ENCODE data around the gene PDZRN4. TPM values are rescaled to one million over a fixed set of nuclear protein-coding genes. Genes with fewer than 3 reads are reported as not detected.

Gene PDZRN4
- total RNA-seq, 1 donor from 2014 or later = not detected

GRCh38 chr12:41325336-41325735 is 137.2 kb downstream of the PDZRN4 start:
- Mint-ChIP-seq H3K36me3 (ENCODE audit: low read depth) (no peaks in the 10 kb centered on the region), H3K4me3 (no peak overlapping the region), H3K27me3 (no peaks in the 10 kb centered on the region), H3K4me1 (no peaks in the 10 kb centered on the region), H3K9me3 (no peaks in the 10 kb centered on the region), H3K27ac (no peak overlapping the region)
- no peak for DNase-seq
- intact Hi-C loops (cut with micrococcal nuclease) = no loop called here

- H3K27me3 Mint-ChIP-seq = no peaks in the 10 kb centered on the region
- no peak overlapping the region for H3K4me3 Mint-ChIP-seq
- no peak overlapping the region for H3K27ac Mint-ChIP-seq
- intact Hi-C loops (cut with micrococcal nuclease) = no loop called here
- no peaks in the 10 kb centered on the region for H3K4me1 Mint-ChIP-seq
- no peak for DNase-seq
- no peaks in the 10 kb centered on the region for H3K9me3 Mint-ChIP-seq
- no peaks in the 10 kb centered on the region for H3K36me3 Mint-ChIP-seq (ENCODE audit: low read depth)
These were observed 139.2 kb downstream of the PDZRN4 start for GRCh38 chr12:41327096-41327895.

- Mint-ChIP-seq H3K36me3 (ENCODE audit: low read depth) (no peaks in the 10 kb centered on the region), H3K9me3 (no peaks in the 10 kb centered on the region), H3K4me3 (no peak overlapping the region), H3K27me3 (no peaks in the 10 kb centered on the region), H3K4me1 (no peaks in the 10 kb centered on the region), H3K27ac (no peak overlapping the region)
- intact Hi-C loops (cut with micrococcal nuclease) = no loop called here
- DNase-seq = no peak
These were observed 145.9 kb downstream of the PDZRN4 start for GRCh38 chr12:41333974-41334373.

- no peaks in the 10 kb centered on the region for H3K27me3 Mint-ChIP-seq
- H3K36me3 Mint-ChIP-seq (ENCODE audit: low read depth) = no peaks in the 10 kb centered on the region
- intact Hi-C loops (cut with micrococcal nuclease) = no loop called here
- no peaks in the 10 kb centered on the region for H3K4me1 Mint-ChIP-seq
- no peak overlapping the region for H3K27ac Mint-ChIP-seq
- no peak for DNase-seq
- no peaks in the 10 kb centered on the region for H3K9me3 Mint-ChIP-seq
- no peak overlapping the region for H3K4me3 Mint-ChIP-seq
These were observed 146.3 kb downstream of the PDZRN4 start for GRCh38 chr12:41334390-41334789.

GRCh38 chr12:41336041-41336549 is 148.0 kb downstream of the PDZRN4 start:
- no peak overlapping the region for H3K4me3 Mint-ChIP-seq
- no peak for DNase-seq
- H3K27me3 Mint-ChIP-seq = no peaks in the 10 kb centered on the region
- no peaks in the 10 kb centered on the region for H3K4me1 Mint-ChIP-seq
- H3K27ac Mint-ChIP-seq = no peak overlapping the region
- intact Hi-C loops (cut with micrococcal nuclease) = loop anchor here (5.0 kb wide), 1 partner anchor 1286 kb away; no protein-coding TSS in a partner anchor
- H3K36me3 Mint-ChIP-seq (ENCODE audit: low read depth) = no peaks in the 10 kb centered on the region
- H3K9me3 Mint-ChIP-seq = no peaks in the 10 kb centered on the region

GRCh38 chr12:41339784-41340183 is 151.7 kb downstream of the PDZRN4 start:
- Mint-ChIP-seq H3K4me3 (no peak overlapping the region), H3K27ac (no peak overlapping the region), H3K4me1 (no peaks in the 10 kb centered on the region), H3K9me3 (no peaks in the 10 kb centered on the region), H3K36me3 (ENCODE audit: low read depth) (no peaks in the 10 kb centered on the region), H3K27me3 (no peaks in the 10 kb centered on the region)
- intact Hi-C loops (cut with micrococcal nuclease) = loop anchor here (5.0 kb wide), 1 partner anchor 1283 kb away; no protein-coding TSS in a partner anchor
- DNase-seq = no peak

- no peak overlapping the region for H3K4me3 Mint-ChIP-seq
- no peaks in the 10 kb centered on the region for H3K27me3 Mint-ChIP-seq
- no peak overlapping the region for H3K27ac Mint-ChIP-seq
- no peaks in the 10 kb centered on the region for H3K9me3 Mint-ChIP-seq
- no peaks in the 10 kb centered on the region for H3K4me1 Mint-ChIP-seq
- H3K36me3 Mint-ChIP-seq (ENCODE audit: low read depth) = no peaks in the 10 kb centered on the region
- intact Hi-C loops (cut with micrococcal nuclease) = no loop called here
- no peak for DNase-seq
These were observed 156.8 kb downstream of the PDZRN4 start for GRCh38 chr12:41344776-41345470.

- Mint-ChIP-seq H3K4me3 (no peak overlapping the region), H3K27me3 (no peaks in the 10 kb centered on the region), H3K9me3 (peaks cover 13% of the 10 kb centered on the region), H3K4me1 (no peaks in the 10 kb centered on the region), H3K36me3 (ENCODE audit: low read depth) (no peaks in the 10 kb centered on the region), H3K27ac (no peak overlapping the region)
- intact Hi-C loops (cut with micrococcal nuclease) = no loop called here
- DNase-seq = no peak
These were observed 160.1 kb downstream of the PDZRN4 start for GRCh38 chr12:41348198-41348597.

- intact Hi-C loops (cut with micrococcal nuclease) = no loop called here
- H3K4me1 Mint-ChIP-seq = no peaks in the 10 kb centered on the region
- no peaks in the 10 kb centered on the region for H3K36me3 Mint-ChIP-seq (ENCODE audit: low read depth)
- no peak for DNase-seq
- no peak overlapping the region for H3K4me3 Mint-ChIP-seq
- no peak overlapping the region for H3K27ac Mint-ChIP-seq
- H3K27me3 Mint-ChIP-seq = no peaks in the 10 kb centered on the region
- peaks cover 7% of the 10 kb centered on the region for H3K9me3 Mint-ChIP-seq
These were observed 168.1 kb downstream of the PDZRN4 start for GRCh38 chr12:41356181-41356580.

- H3K36me3 Mint-ChIP-seq (ENCODE audit: low read depth) = no peaks in the 10 kb centered on the region
- intact Hi-C loops (cut with micrococcal nuclease) = no loop called here
- no peak overlapping the region for H3K4me3 Mint-ChIP-seq
- H3K27ac Mint-ChIP-seq = no peak overlapping the region
- no peaks in the 10 kb centered on the region for H3K9me3 Mint-ChIP-seq
- no peak for DNase-seq
- H3K4me1 Mint-ChIP-seq = no peaks in the 10 kb centered on the region
- no peaks in the 10 kb centered on the region for H3K27me3 Mint-ChIP-seq
These were observed 173.6 kb downstream of the PDZRN4 start for GRCh38 chr12:41361738-41362137.

GRCh38 chr12:41362510-41362909 is 174.4 kb downstream of the PDZRN4 start:
- intact Hi-C loops (cut with micrococcal nuclease) = no loop called here

GRCh38 chr12:41362931-41363330 is 174.8 kb downstream of the PDZRN4 start:
- no peaks in the 10 kb centered on the region for H3K9me3 Mint-ChIP-seq
- H3K36me3 Mint-ChIP-seq (ENCODE audit: low read depth) = no peaks in the 10 kb centered on the region
- H3K4me3 Mint-ChIP-seq = no peak overlapping the region
- intact Hi-C loops (cut with micrococcal nuclease) = no loop called here
- no peak overlapping the region for H3K27ac Mint-ChIP-seq
- H3K4me1 Mint-ChIP-seq = no peaks in the 10 kb centered on the region
- DNase-seq = no peak
- no peaks in the 10 kb centered on the region for H3K27me3 Mint-ChIP-seq

More at GRCh38 chr12:41362510-41362909, 174.4 kb downstream of the PDZRN4 start:
- H3K4me3 Mint-ChIP-seq = no peak overlapping the region
- no peaks in the 10 kb centered on the region for H3K27me3 Mint-ChIP-seq
- H3K4me1 Mint-ChIP-seq = no peaks in the 10 kb centered on the region
- no peak for DNase-seq
- no peaks in the 10 kb centered on the region for H3K9me3 Mint-ChIP-seq
- no peaks in the 10 kb centered on the region for H3K36me3 Mint-ChIP-seq (ENCODE audit: low read depth)
- no peak overlapping the region for H3K27ac Mint-ChIP-seq

- Mint-ChIP-seq H3K36me3 (ENCODE audit: low read depth) (no peaks in the 10 kb centered on the region), H3K27ac (no peak overlapping the region), H3K4me1 (no peaks in the 10 kb centered on the region), H3K9me3 (no peaks in the 10 kb centered on the region), H3K4me3 (no peak overlapping the region), H3K27me3 (no peaks in the 10 kb centered on the region)
- DNase-seq = no peak
- intact Hi-C loops (cut with micrococcal nuclease) = no loop called here
These were observed 176.1 kb downstream of the PDZRN4 start for GRCh38 chr12:41364211-41364610.

- H3K4me1 Mint-ChIP-seq = no peaks in the 10 kb centered on the region
- H3K36me3 Mint-ChIP-seq (ENCODE audit: low read depth) = no peaks in the 10 kb centered on the region
- intact Hi-C loops (cut with micrococcal nuclease) = no loop called here
- no peak for DNase-seq
- H3K9me3 Mint-ChIP-seq = no peaks in the 10 kb centered on the region
- no peaks in the 10 kb centered on the region for H3K27me3 Mint-ChIP-seq
- no peak overlapping the region for H3K4me3 Mint-ChIP-seq
- H3K27ac Mint-ChIP-seq = no peak overlapping the region
These were observed 177.6 kb downstream of the PDZRN4 start for GRCh38 chr12:41365653-41366171.

All from activated CD4-positive, alpha-beta T cell treated with anti-CD3 and anti-CD28 coated beads, Interleukin-2, amount 10 ng/mL, durations not matched to agents 24 days and 14 days (primary cell).